Upper lobe of left lung (tissue), 4 donors: Measurements from ENCODE around the gene BRIX1.

Source experiments
- POLR2A ChIP-seq, 4 donors: fragments of 450-650 bp; IDR thresholded peaks; one replicate each; pipeline ENCODE4 v1.5.1; 2016 to 2017; ENCODE audit warnings: antibody characterized with exemption in 4 of 4, mild to moderate bottlenecking in 2 of 4
- POLR2AphosphoS5 ChIP-seq, 2 donors: sonication (generic); formaldehyde crosslinking; IDR thresholded peaks; one replicate each; pipeline ENCODE4 v1.5.1; 2017; ENCODE audit warnings: antibody characterized with exemption in 2 of 2

DNA sequence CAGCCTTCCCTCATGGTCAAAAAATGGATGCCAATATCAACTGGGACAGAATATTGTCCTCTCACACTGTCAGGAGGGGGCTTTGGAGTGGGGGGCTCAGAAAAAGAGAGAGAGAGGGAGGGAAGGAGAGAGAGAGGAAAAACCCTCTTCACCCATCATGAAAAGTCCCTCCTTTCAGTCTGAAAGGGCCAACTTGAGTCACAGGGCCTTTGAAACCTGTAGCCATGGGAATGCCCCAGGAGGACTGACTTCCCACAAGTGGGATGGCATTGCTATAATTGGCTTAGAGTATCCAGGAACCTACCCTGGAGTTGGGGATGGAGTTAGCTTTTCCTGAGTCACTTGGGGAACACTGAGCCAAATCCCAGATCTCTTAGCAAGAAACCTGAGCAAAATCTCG is 55.0 kb downstream of the BRIX1 start:
- no peak for TF ChIP-seq POLR2AphosphoS5 (IDR thresholded peaks at IDR 0.05)
- TF ChIP-seq POLR2A (IDR thresholded peaks at IDR 0.05): no peak
